HG03175 (cell line): ENCODE data around the gene SENP1.

Experiments
- ATAC-seq: cut with Tn5 transposase; IDR thresholded peaks from one replicate; pipeline ENCODE4 v1.9.1; 2021; ENCODE audit warnings: mild to moderate bottlenecking, moderate library complexity; ENCODE audit not compliant: unreplicated experiment

SENP1 gene

DNA sequence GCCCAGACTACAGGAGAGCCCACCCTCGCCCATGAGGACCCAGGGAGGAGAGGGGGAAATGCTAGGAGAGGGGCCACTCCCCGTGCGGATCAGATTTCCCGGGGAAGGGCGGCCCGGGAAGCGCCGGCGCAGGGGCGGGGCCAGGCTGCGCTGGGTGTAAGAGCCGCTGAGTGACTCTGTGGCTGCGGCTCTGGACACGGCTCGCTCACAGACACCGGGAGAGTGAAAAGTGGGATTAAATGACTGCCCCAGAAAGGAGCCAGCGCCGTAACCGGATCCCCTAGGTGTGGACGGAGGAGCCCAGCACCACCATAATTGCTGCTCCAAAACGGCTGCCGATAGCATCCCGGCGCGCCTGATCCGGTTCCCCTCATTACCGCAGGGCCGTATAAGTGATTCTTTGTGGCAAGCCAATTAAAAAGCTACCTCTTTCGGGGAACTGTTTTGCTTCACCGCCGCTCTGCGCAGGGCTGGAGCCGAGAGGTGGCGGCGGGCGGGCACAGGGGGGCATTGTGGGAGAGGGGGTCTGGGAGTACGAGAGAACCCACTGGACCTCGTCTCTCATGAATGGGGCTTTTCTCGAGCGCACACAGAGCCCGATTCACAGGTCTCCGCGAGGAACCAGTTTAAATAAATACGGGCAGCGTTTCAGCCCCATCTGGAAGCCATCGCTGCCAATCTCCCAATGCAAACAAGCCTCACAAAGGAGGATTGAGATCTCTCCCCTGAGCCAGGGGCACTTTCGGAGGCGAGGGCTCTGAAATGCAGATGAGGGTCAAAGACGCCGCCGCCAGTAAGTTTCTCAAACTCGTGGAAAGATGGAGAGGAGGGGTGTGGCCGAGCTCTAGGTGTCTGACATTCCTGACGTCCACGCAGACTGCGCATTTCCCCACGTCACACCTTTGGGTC, 104.1 kb downstream of the SENP1 start:
- no peak for ATAC-seq

DNA sequence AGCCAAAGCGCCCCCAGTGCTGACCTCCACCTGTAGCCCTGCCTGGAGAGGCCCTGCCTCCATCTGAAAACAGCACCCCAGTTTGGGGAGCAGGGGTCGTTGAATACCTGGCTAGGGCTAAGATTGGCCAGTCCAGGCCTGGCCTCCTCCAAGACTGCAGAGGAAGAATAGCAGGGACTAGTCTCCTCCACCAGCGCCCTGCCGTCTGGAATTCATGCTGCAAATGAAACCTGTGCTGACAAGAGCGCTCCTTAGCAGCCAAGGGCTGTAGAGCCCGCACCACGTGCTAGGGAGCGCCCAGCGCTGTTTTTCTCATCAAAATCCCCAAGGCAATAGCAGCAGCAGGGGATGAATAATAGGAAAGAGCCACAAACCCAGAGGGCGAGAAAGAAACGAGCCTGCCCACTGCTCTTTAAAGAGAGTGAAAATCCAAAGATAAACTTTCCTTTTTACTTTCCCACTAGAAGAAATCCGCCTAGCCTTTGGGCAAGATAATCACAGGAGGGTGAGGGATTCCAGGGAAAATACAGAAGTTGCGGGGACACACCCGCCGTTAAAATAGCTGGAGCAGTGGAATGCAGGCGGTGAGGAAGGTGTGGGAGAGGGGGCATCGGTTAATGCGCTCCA, 104.9 kb downstream of the SENP1 start:
- no peak for ATAC-seq

DNA sequence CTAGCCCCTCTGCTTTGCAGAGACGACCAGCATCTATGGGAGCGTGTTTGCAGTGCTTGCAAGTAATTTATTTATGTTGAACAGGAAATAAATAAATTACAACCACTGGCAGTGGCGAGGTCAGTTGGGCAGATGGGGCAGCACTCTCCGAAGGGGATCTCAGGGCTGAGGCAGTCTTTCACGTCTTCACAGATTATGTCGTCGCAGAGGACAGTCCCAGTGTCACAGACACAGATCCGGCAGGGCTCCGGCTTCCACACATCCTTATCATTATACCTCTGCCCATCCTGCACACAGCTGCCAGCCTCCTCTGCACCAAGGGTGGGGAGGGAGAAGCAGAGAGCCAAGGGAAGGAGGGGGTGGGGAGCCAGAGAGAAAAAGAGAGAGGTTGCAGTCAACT, 106.1 kb downstream of the SENP1 start:
- no peak for ATAC-seq

DNA sequence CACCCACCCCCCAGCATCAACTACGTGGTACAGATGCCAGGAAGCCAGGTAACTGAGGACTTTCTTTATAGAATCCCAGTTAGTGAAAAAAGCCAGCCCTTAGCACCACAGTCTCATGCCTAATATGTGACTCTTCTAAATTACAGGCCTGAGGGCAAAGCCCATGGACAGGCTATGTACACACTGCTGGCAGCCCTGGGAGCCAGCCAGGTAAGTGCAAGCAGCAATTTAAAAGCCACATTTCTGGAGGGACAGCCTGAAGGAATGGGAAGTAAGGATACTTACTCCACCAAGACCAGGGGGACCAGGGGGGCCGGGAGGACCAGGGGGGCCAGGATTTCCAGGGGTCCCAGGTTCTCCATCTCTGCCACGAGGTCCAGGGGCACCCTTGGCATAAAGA, 108.6 kb downstream of the SENP1 start:
- ATAC-seq = no peak

DNA sequence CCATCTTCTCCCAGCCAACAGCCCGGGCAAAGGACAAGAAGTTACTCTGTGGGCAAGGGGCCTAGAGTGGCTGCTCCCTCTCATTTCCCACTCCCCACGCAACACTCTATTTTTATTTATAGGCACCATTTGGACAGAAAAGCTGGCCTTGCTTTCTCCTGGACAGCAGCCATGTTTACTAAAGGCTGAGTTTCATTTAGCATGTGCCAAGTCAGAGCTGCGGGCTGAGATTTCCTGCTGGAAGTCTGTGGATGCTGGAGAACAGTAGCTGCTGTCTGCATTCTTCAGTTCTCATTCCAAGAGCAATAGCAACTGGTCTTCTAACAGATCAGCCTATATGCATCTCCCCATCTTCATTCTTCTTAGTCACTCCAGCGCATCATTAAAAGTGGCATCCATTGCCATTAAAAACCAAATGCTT, 109.9 kb downstream of the SENP1 start:
- ATAC-seq = no peak

DNA sequence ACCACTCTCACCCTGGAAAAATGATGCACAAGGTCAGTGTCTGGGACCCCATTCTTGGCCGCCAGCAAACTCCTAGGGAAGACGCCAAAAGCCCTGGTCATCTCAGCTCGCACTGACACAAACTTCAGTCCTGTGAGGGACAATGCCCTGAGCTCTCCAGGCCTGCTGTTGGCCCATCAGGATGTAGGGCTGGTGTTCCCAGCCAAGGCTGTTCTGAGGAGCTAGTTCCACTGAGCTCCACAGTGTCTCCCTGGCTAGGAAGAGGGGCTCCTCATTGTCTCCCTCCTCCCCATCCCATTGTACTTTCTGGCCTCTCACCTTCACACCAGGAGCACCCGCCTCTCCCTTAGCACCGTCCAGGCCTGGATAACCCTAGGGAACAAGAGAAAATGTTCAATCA, 112.4 kb downstream of the SENP1 start:
- ATAC-seq = no peak
